SK-N-SH (cell line): ENCODE results near the gene TGFBR3L.

Source experiments
- FOXM1 ChIP-seq: IDR thresholded peaks from 2 replicates; pipeline ENCODE4 v1.4.0; 2012; ENCODE audit warnings: low read depth, mild to moderate bottlenecking
- RFX5 ChIP-seq: IDR thresholded peaks from 2 replicates; pipeline ENCODE4 v1.6.1; 2012; ENCODE audit warnings: mild to moderate bottlenecking, improper control_type of control experiment, low read length
- TCF12 ChIP-seq: IDR thresholded peaks from 2 replicates; pipeline ENCODE4 v1.4.0; 2012
- TF ChIP-seq, protein P1 (sequence below): fragments of 200-600 bp; sonication (generic); IDR thresholded peaks from 2 replicates; pipeline ENCODE4 v1.6.1; 2017; ENCODE audit warnings: antibody characterized with exemption, mild to moderate bottlenecking, moderate library complexity

DNA sequence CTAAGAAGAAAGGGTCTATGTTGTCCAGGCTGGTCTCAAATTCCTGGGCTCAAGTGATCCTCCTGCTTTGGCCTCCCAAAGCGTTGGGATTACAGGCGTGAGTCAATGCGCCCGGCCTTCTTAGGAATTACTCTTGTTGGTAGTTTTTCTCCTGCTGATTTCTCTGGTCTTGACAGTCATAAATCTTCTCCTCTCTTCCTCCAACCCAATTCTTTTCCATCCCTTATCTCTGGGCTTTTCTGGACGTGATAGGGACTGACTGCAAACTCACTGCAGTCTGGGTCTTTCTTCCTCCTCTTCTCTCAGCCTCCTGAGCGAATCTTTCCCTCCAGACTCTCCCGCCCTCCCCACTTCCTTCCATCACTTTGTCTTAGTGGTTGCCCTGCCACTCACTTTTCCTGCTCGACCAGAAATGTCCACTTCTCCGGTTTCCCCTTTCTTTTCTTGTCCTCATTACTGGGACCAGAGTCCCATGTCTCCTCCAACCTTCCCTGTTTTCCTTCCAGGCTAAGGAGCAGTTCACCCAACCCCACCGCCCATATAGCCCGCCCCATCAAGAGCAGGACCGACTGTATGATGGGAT is 50.7 kb downstream of the TGFBR3L start:
- TF ChIP-seq TCF12 (no peak), FOXM1 (no peak), RFX5 (no peak)
- TF ChIP-seq, protein P1, sequence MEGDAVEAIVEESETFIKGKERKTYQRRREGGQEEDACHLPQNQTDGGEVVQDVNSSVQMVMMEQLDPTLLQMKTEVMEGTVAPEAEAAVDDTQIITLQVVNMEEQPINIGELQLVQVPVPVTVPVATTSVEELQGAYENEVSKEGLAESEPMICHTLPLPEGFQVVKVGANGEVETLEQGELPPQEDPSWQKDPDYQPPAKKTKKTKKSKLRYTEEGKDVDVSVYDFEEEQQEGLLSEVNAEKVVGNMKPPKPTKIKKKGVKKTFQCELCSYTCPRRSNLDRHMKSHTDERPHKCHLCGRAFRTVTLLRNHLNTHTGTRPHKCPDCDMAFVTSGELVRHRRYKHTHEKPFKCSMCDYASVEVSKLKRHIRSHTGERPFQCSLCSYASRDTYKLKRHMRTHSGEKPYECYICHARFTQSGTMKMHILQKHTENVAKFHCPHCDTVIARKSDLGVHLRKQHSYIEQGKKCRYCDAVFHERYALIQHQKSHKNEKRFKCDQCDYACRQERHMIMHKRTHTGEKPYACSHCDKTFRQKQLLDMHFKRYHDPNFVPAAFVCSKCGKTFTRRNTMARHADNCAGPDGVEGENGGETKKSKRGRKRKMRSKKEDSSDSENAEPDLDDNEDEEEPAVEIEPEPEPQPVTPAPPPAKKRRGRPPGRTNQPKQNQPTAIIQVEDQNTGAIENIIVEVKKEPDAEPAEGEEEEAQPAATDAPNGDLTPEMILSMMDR: no peak
